A673 (cell line): ENCODE measurements around the gene PRICKLE1.

Experiments
- EZH2 ChIP-seq: fragments of 200-600 bp; sonication (generic); IDR thresholded peaks from 2 replicates; pipeline ENCODE4 v1.6.1; 2017; ENCODE audit warnings: borderline replicate concordance, low read depth, mild to moderate bottlenecking, mixed read lengths, antibody characterized with exemption, low read length; ENCODE audit not compliant: poor library complexity, severe bottlenecking
- TF ChIP-seq, protein P1 (sequence below): fragments of 300-800, 200-600 bp; sonication (generic); conservative IDR thresholded peaks from 2 replicates; pipeline ENCODE4 v1.5.1; 2017; ENCODE audit warnings: low read depth, mild to moderate bottlenecking, antibody characterized with exemption, low read length, moderate library complexity, mixed read lengths

GRCh38 chr12:42633594-42633993, 44.0 kb upstream of the PRICKLE1 start:
- TF ChIP-seq, protein P1, sequence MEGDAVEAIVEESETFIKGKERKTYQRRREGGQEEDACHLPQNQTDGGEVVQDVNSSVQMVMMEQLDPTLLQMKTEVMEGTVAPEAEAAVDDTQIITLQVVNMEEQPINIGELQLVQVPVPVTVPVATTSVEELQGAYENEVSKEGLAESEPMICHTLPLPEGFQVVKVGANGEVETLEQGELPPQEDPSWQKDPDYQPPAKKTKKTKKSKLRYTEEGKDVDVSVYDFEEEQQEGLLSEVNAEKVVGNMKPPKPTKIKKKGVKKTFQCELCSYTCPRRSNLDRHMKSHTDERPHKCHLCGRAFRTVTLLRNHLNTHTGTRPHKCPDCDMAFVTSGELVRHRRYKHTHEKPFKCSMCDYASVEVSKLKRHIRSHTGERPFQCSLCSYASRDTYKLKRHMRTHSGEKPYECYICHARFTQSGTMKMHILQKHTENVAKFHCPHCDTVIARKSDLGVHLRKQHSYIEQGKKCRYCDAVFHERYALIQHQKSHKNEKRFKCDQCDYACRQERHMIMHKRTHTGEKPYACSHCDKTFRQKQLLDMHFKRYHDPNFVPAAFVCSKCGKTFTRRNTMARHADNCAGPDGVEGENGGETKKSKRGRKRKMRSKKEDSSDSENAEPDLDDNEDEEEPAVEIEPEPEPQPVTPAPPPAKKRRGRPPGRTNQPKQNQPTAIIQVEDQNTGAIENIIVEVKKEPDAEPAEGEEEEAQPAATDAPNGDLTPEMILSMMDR: no peak
- no peak for TF ChIP-seq EZH2
